Nephron progenitor cell (in vitro differentiated cells): ENCODE data around the gene IMPG2.
"Not testable (repeated sequence)": the region's sequence is repeated elsewhere in the genome, so short reads cannot be mapped to it uniquely, and the experiment has no call there.

Experiments used
- DNase-seq: peaks from one replicate; pipeline ENCODE4 v3.0.0; 2021
- H3K27ac Mint-ChIP-seq: 2 replicates; pipeline ENCODE4 v1.8.0; 2021; ENCODE audit warnings: mild to moderate bottlenecking, moderate library complexity, mixed read lengths
- H3K27me3 Mint-ChIP-seq: 2 replicates; pipeline ENCODE4 v1.8.0; 2021; ENCODE audit warnings: mild to moderate bottlenecking, low read depth, mixed read lengths; ENCODE audit not compliant: poor library complexity
- H3K36me3 Mint-ChIP-seq: 2 replicates; pipeline ENCODE4 v1.8.0; 2021; ENCODE audit warnings: low read depth, mixed read lengths
- H3K4me1 Mint-ChIP-seq: 2 replicates; pipeline ENCODE4 v1.8.0; 2021; ENCODE audit warnings: mixed read lengths
- H3K4me3 Mint-ChIP-seq: 2 replicates; pipeline ENCODE4 v1.8.0; 2021; ENCODE audit warnings: mild to moderate bottlenecking, moderate library complexity, mixed read lengths
- H3K9me3 Mint-ChIP-seq: 2 replicates; pipeline ENCODE4 v1.8.0; 2021; ENCODE audit warnings: mild to moderate bottlenecking, moderate library complexity, mixed read lengths
- TF ChIP-seq, protein P1 (sequence below): fragments of 200-600 bp; sonication (generic); IDR thresholded peaks from 2 replicates; pipeline ENCODE4 v1.5.0; 2021; ENCODE audit warnings: antibody characterized with exemption

Gene IMPG2

DNA sequence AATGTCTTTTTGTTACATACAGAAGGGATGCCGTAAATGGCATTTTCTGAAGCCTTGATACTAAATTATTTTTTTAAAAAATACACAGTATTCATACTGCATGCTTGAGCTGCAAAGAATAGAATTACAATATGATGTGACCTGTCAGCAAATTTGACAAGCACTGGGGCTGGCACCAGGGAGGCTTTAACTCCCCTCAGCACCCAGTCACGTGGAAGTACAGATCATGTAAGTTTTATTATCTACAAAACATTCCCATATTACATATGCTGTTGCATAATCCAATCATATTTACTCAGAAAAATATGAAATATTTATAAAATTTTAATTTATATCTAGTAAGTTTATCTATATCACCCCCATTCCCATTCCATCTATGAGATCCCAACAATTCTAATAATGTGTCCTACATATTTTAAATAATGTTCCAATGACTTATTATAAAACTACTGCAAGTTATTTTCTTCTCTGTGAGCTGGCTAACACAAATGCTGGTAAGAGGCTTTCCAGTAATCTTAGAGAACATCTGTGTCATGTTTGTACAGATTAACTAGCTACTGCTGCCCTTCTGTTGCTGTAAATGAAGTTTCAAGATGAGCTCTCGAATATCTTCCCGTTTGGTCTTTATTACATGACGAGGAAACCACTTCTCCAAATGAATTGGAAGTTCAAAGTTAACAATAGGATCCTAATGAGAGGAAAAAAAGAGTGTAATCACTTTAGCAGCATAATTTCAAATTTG lies 5.2 kb upstream of the IMPG2 start:
- no peaks in the 10 kb centered on the region for H3K4me1 Mint-ChIP-seq
- DNase-seq: no peak
- H3K9me3 Mint-ChIP-seq: no peaks in the 10 kb centered on the region
- H3K36me3 Mint-ChIP-seq: peaks cover 23% of the 10 kb centered on the region
- no peak overlapping the region for H3K4me3 Mint-ChIP-seq
- no peak overlapping the region for H3K27ac Mint-ChIP-seq
- H3K27me3 Mint-ChIP-seq: no peaks in the 10 kb centered on the region
- TF ChIP-seq, protein P1, sequence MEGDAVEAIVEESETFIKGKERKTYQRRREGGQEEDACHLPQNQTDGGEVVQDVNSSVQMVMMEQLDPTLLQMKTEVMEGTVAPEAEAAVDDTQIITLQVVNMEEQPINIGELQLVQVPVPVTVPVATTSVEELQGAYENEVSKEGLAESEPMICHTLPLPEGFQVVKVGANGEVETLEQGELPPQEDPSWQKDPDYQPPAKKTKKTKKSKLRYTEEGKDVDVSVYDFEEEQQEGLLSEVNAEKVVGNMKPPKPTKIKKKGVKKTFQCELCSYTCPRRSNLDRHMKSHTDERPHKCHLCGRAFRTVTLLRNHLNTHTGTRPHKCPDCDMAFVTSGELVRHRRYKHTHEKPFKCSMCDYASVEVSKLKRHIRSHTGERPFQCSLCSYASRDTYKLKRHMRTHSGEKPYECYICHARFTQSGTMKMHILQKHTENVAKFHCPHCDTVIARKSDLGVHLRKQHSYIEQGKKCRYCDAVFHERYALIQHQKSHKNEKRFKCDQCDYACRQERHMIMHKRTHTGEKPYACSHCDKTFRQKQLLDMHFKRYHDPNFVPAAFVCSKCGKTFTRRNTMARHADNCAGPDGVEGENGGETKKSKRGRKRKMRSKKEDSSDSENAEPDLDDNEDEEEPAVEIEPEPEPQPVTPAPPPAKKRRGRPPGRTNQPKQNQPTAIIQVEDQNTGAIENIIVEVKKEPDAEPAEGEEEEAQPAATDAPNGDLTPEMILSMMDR: no peak

DNA sequence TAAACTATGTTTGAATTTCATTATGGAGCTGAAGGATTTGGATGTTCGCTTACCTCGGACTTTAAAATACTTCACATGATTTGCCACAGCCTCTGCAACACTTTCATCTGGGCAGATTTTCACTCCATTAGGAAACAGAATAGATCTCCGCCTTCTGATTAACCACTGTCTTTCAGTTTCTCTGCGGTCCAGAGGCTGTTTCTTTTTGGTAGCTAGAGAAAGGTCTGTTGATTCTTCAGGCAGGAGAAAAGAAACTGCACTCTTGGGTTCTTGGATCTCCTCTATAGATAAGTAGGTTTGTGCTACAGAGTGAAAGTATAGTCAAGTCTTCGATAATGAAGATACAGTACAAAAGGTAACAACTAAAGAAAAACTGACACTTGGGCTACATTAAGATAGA lies 844 bp downstream of the IMPG2 start:
- Mint-ChIP-seq H3K4me1 (peaks cover 7% of the 10 kb centered on the region), H3K36me3 (no peaks in the 10 kb centered on the region), H3K27ac (peak overlapping the region; percentile 48), H3K9me3 (no peaks in the 10 kb centered on the region), H3K27me3 (no peaks in the 10 kb centered on the region), H3K4me3 (no peak overlapping the region)
- TF ChIP-seq, protein P1: no peak
- DNase-seq: no peak

DNA sequence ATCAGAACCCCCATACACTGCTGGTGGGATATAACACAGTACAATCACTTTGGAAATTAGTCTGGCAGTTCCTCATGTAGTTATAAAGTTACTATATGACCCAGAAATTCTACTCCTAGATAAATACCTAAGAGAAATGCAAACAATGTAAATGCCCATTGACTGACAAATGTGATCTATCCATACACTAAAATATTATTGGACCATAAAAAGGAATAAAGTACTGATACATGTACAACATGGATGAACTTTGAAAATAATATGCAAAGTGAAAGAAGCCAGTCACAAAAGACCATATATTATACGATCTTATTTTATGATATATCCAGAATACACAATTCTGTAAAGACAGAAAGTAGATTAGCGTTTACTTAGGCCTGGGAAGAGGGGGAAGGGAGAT lies 7.8 kb downstream of the IMPG2 start:
- Mint-ChIP-seq H3K4me1 (peaks cover 16% of the 10 kb centered on the region), H3K27ac (no peak overlapping the region), H3K36me3 (peaks cover 20% of the 10 kb centered on the region), H3K27me3 (no peaks in the 10 kb centered on the region), H3K9me3 (peaks cover 25% of the 10 kb centered on the region), H3K4me3 (no peak overlapping the region)
- DNase-seq: no peak
- TF ChIP-seq, protein P1: no peak

DNA sequence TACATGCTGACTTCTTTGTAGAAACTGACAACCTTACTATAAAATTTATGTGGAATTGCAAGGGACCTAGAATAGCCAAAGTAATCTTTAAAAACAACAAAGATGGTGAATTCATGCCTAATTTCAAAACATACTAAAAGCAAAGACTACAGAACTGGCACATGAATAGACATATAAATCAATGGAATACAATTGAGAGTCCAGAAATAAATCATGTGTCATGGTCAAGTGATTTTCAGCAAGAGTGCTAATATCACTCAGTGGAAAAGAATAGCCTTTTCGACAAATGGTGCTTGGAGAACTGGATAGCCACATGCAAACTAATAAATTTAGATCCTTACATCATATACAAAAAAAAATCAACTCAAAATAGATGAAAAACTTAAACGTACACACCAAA lies 8.7 kb downstream of the IMPG2 start:
- H3K27ac Mint-ChIP-seq: no peak overlapping the region
- peaks cover 16% of the 10 kb centered on the region for H3K4me1 Mint-ChIP-seq
- H3K9me3 Mint-ChIP-seq: peaks cover 34% of the 10 kb centered on the region
- TF ChIP-seq, protein P1: no peak
- no peak for DNase-seq
- no peaks in the 10 kb centered on the region for H3K27me3 Mint-ChIP-seq
- H3K36me3 Mint-ChIP-seq: peaks cover 23% of the 10 kb centered on the region
- no peak overlapping the region for H3K4me3 Mint-ChIP-seq

DNA sequence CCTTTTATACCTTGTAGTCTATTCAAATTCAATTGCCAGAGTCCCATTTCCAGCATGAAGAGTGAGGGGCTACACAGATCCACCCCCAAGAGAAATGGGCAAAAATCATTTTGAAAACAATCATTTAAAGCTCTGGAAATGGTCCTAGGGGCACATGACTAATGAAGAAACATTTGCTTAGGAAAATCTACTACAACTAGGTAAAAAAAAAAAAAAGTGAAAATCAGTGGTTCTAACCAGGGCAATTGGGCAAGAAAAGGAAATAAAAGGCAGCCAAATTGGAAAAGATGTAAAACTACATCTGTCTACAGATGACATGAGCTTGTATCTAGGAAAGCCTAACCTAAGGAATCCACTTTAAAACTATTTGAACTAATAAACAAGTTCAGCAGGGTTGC lies 9.4 kb downstream of the IMPG2 start:
- DNase-seq: no peak
- Mint-ChIP-seq H3K27ac (no peak overlapping the region), H3K9me3 (peaks cover 39% of the 10 kb centered on the region), H3K4me3 (peak overlapping the region; percentile 41), H3K36me3 (peaks cover 23% of the 10 kb centered on the region), H3K27me3 (no peaks in the 10 kb centered on the region), H3K4me1 (peaks cover 16% of the 10 kb centered on the region)
- TF ChIP-seq, protein P1: no peak

DNA sequence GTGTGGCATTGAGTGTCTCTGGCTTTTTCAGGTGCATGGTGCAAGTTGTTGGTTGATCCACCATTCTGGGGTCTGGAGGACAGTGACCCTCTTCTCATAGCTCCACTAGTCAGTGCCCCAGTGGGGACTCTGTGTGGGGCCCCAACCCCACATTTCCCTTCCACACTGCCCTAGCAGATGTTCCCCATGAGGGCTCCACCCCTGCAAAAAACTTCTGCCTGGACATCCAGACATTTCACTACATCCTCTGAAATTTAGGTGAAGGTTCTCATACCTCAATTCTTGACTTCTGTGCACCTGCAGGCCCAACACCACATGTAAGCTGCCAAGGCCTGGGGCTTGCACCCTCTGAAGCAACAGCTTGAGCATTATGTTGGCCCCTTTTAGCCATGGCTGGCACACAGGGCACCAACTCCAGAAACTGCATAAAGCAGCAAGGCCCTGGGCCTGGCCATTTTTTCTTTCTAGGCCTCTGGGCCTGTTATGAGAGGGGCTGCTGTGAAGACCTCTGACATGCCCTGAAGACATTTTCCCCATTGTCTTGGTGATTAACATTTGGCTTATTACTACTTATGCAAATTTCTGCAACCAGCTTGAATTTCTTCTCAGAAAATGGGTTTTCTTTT lies 12.1 kb downstream of the IMPG2 start:
- DNase-seq, H3K4me3 Mint-ChIP-seq: not testable (repeated sequence)
- peaks cover 43% of the 10 kb centered on the region for H3K9me3 Mint-ChIP-seq

More for the DNA sequence above, 12.1 kb downstream of the IMPG2 start:
- Mint-ChIP-seq H3K4me1 (peaks cover 16% of the 10 kb centered on the region), H3K27ac (peak overlapping the region; percentile 32), H3K36me3 (peaks cover 23% of the 10 kb centered on the region)
- not testable (repeated sequence) for H3K27me3 Mint-ChIP-seq
